Measurements from ENCODE around the gene THAP11. TPM values are rescaled to one million over a fixed set of nuclear protein-coding genes. Genes with fewer than 3 reads are reported as not detected.

Gene THAP11
- total RNA-seq, 1 donor from 2014 or later = 50.6 TPM

DNA sequence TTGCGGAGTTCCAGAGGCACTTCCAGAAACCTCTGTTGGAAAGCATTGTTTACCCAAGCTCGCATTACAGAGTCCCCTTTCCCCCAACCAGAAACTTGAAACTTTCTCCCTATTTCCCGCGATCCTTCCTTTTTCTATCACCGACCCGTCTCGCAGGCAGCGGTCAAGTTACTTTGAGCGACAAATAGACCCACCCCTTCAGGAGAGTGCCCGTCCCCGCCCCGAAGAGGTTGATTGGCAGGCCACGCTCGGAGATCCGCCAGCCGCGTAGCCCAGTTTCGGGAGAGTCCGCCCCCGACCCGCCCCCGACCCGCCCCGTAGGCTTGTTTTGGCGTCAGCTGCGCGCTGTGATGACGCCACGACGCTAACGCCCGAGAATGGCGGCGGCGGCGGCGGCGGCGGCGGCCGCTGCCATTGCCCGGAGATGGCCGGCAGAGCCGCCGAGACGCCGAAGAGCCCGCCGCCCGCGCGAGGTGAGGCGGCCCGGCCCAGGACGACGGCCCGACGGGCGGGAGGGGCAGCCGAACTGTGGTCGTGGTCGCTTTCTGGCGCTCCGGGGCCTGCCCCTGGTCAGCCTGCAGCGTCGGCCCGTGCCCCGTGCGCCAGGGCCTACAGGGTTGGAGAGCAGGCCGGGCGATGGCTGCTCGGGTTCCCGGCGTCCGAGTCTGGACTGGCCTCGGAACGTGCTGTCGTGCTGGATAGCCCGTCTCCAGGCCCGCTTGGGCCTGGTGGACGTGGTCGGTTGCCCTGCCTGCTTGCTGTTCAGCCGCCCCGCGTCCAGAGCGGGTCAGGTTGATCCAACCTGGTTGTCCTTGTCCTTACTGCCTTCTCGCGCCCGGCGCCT is 51.0 kb downstream of the THAP11 start, which contains the start of gene PSKH1:
Gene PSKH1 (plus strand): TSS at position 356 of the 844 bp plus-strand sequence. CDS start 15,496 bp downstream, outside the sequence.
- Histone ChIP-seq H3K4me3 (peak within 1 kb of the TSS; percentile 77 to 93), H3K27me3 (no peaks in the 10 kb centered on the region), H3K4me1 (peaks cover 53% of the 10 kb centered on the region), H3K36me3 (no peaks in the 10 kb centered on the region), H3K27ac (peak within 1 kb of the TSS; percentile 91), H3K9me3 (no peaks in the 10 kb centered on the region)
- DNase-seq (ENCODE audit: extremely low spot score in 2 of 2) = peak in 1 of 2 donors; percentile 93
- intact Hi-C loops (cut with DNase I) = loop anchor here (5.0 kb wide), 1 partner anchor 44 kb away; the partner anchor contains the start of gene PSMB10
- no peak for TF ChIP-seq CTCF (IDR thresholded peaks at IDR 0.05)
- peak in 1 of 2 donors; percentile 81 for TF ChIP-seq POLR2A (IDR thresholded peaks at IDR 0.05)
- peak; percentile 58 to 71 for TF ChIP-seq POLR2AphosphoS5 (IDR thresholded peaks at IDR 0.05; ENCODE audit: insufficient read depth in 1 of 2, low read depth in 1 of 2)

Small RNA genes lying within 50 kb of the gene (small RNA-seq; reads per million reads assigned to genes)
- gene AC040162.2 = not detected
- not detected for gene NRN1L

Other genes starting within 250 kb of the THAP11 start
- 5.6 TPM for gene CARMIL2, start 197.2 kb upstream of the THAP11 start, total RNA-seq
- gene ACD, start 182.1 kb upstream of the THAP11 start, total RNA-seq = 38.8 TPM
- gene PARD6A, start 181.4 kb upstream of the THAP11 start, total RNA-seq = 1.2 TPM
- 14.7 TPM for gene ENKD1, start 175.6 kb upstream of the THAP11 start, total RNA-seq
- 10.3 TPM for gene C16orf86, start 175.5 kb upstream of the THAP11 start, total RNA-seq
- gene GFOD2, start 123.0 kb upstream of the THAP11 start, total RNA-seq = 32.7 TPM
- gene RANBP10, start 35.8 kb upstream of the THAP11 start, total RNA-seq = 17.9 TPM
- not detected for gene TSNAXIP1, start 35.4 kb upstream of the THAP11 start, total RNA-seq
- 131 TPM for gene NUTF2, start 4.6 kb downstream of the THAP11 start, total RNA-seq
- 57.7 TPM for gene CENPT, start 5.4 kb downstream of the THAP11 start, total RNA-seq
- gene EDC4, start 30.7 kb downstream of the THAP11 start, total RNA-seq = 71.9 TPM
- gene NRN1L, start 42.6 kb downstream of the THAP11 start, total RNA-seq = not detected
- gene PSKH1, start 50.9 kb downstream of the THAP11 start, total RNA-seq = 17.4 TPM
- 3.2 TPM for gene CTRL, start 89.5 kb downstream of the THAP11 start, total RNA-seq
- 45.2 TPM for gene PSMB10, start 94.5 kb downstream of the THAP11 start, total RNA-seq
- gene LCAT, start 101.8 kb downstream of the THAP11 start, total RNA-seq = 33.4 TPM
- 43.2 TPM for gene SLC12A4, start 126.3 kb downstream of the THAP11 start, total RNA-seq
- gene DPEP3, start 138.2 kb downstream of the THAP11 start, total RNA-seq = not detected
- 2.0 TPM for gene DPEP2, start 157.2 kb downstream of the THAP11 start, total RNA-seq
- gene DPEP2NB, start 173.6 kb downstream of the THAP11 start, total RNA-seq = not detected
- 17.7 TPM for gene DDX28, start 180.9 kb downstream of the THAP11 start, total RNA-seq
- gene DUS2, start 181.0 kb downstream of the THAP11 start, total RNA-seq = 11.5 TPM
- gene NFATC3, start 243.1 kb downstream of the THAP11 start, total RNA-seq = 51.8 TPM

Data from vagina (tissue), 2 donors.